ENCODE results near the gene APC. TPM values are rescaled to one million over a fixed set of nuclear protein-coding genes. Genes with fewer than 3 reads are reported as not detected.

APC gene
- total and polyA plus RNA-seq, 2 of the 8 experiments (the other 6 are each of a cell fraction or from before 2014, with no cell fraction given) = 6.8 to 41.9 TPM

- H2BK20ac ChIP-seq (ENCODE audit: low read length) = no peak overlapping the region
- H3K9me3 ChIP-seq (ENCODE audit: insufficient read depth in 2 of 2, low read depth in 1 of 2, low read length in 1 of 2) = peaks cover 0 to 3% of the 10 kb centered on the region in 2 experiments; a peak in 1 of 4 replicates
- H4K5ac ChIP-seq (ENCODE audit: insufficient read length, low read depth, low read length) = no peak overlapping the region
- FAIRE-seq (no peak), DNase-seq (ENCODE audit: low read depth in 1 of 2, low spot score in 2 of 2) (no peak)
- no peak overlapping the region for H3K27ac ChIP-seq (ENCODE audit: low read depth, low read length)
- WGBS, 2 experiments (ENCODE audit: extremely low coverage in 1 of 2, insufficient coverage in 1 of 2, insufficient read length in 1 of 2, insufficient replicate concordance in 2 of 2, low coverage in 1 of 2, low lambda C conversion rate in 2 of 2, missing lambda C conversion rate in 1 of 2) = 100% methylated on average over 1 of the region's 1 CpG; no CpG with 5 or more reads in 1 of the 2 experiments
- no peaks in the 10 kb centered on the region; the same call in 1 of the 2 replicates for H3K23me2 ChIP-seq (ENCODE audit: low read depth, low read length)
- CTCF ChIA-PET (ENCODE audit: partially characterized antibody) = interaction anchor here (1.0 to 1.5 kb wide), 2 partner anchors 15 to 237 kb away, joined by 3 to 4 read pairs; no protein-coding TSS in a partner anchor
- H3K14ac ChIP-seq (ENCODE audit: insufficient read length) = no peak overlapping the region
- no peak overlapping the region for H4K8ac ChIP-seq (ENCODE audit: extremely low read depth, insufficient read depth, low read length)
- H3K4ac ChIP-seq (replicated peaks; ENCODE audit: insufficient read length, low read depth, low read length) = no peak overlapping the region
- H2BK15ac ChIP-seq (ENCODE audit: low read length) = no peak overlapping the region
- no peak overlapping the region for H2BK120ac ChIP-seq (replicated peaks; ENCODE audit: low read depth, low read length)
- H3K56ac ChIP-seq (replicated peaks; ENCODE audit: insufficient read length, low read depth, low read length) = no peak overlapping the region
- H2BK5ac ChIP-seq (ENCODE audit: low read depth, low read length) = no peak overlapping the region
- no peak overlapping the region for H4K91ac ChIP-seq (replicated peaks; ENCODE audit: insufficient read length, low read length)
- no peak overlapping the region for H2BK12ac ChIP-seq (ENCODE audit: low read depth, low read length)
- no peak overlapping the region for H2AFZ ChIP-seq (ENCODE audit: low read length)
- H3K9ac ChIP-seq (replicated peaks in 1 of 4; ENCODE audit: extremely low read depth in 1 of 4, low read depth in 3 of 4, low read length in 3 of 4) = no peak overlapping the region
- no peak overlapping the region for H3K18ac ChIP-seq (ENCODE audit: extremely low read depth, low read length)
- H3K79me2 ChIP-seq (ENCODE audit: control insufficient read depth in 1 of 2, insufficient read depth in 2 of 2, low read length in 2 of 2) = peaks cover 0 to 72% of the 10 kb centered on the region in 2 experiments; a peak in 2 of 4 replicates
- H3K4me2 ChIP-seq (ENCODE audit: insufficient read depth in 1 of 2, low read depth in 2 of 2, low read length in 2 of 2) = no peak overlapping the region
- H2AK5ac ChIP-seq (ENCODE audit: low read depth, low read length) = no peak overlapping the region
- no peaks in the 10 kb centered on the region for H4K20me1 ChIP-seq (replicated peaks in 1 of 2; ENCODE audit: control insufficient read depth in 1 of 2, insufficient read depth in 2 of 2, low read length in 2 of 2)
- POLR2A ChIA-PET (ENCODE audit: partially characterized antibody) = interaction anchor here (0.8 kb wide), 1 partner anchor 9 kb away, joined by 3 read pairs; no protein-coding TSS in a partner anchor
- no peak overlapping the region for H3K23ac ChIP-seq (ENCODE audit: insufficient read length)
- no peak overlapping the region for H3K4me3 ChIP-seq (ENCODE audit: extremely low read depth in 1 of 4, insufficient read depth in 2 of 4, low read depth in 3 of 4, low read length in 4 of 4)
- no peaks in the 10 kb centered on the region for H3K36me3 ChIP-seq (ENCODE audit: control insufficient read depth in 2 of 4, insufficient read depth in 4 of 4, low read length in 3 of 4)
- peaks cover 4% of the 10 kb centered on the region for H3K79me1 ChIP-seq (ENCODE audit: low read depth, low read length)
- H3K27me3 ChIP-seq (replicated peaks in 1 of 4; ENCODE audit: control insufficient read depth in 3 of 4, extremely low read depth in 1 of 4, insufficient read depth in 3 of 4, low read length in 3 of 4) = no peaks in the 10 kb centered on the region
- no peaks in the 10 kb centered on the region for H3K4me1 ChIP-seq (replicated peaks in 1 of 4; ENCODE audit: control insufficient read depth in 3 of 4, insufficient read depth in 4 of 4, low read length in 3 of 4)
- TF ChIP-seq SUZ12 (IDR thresholded peaks at IDR 0.05; ENCODE audit: low read length) = no peak
- TF ChIP-seq SP2 (IDR thresholded peaks at IDR 0.05; ENCODE audit: low read length) = no peak
- no peak for TF ChIP-seq ASH2L (IDR thresholded peaks at IDR 0.05; ENCODE audit: low read length)
- no peak for TF ChIP-seq CTCF (IDR thresholded peaks at IDR 0.05; ENCODE audit: control extremely low read depth in 1 of 3, insufficient read depth in 1 of 3, low read depth in 1 of 3, low read length in 3 of 3)
- no peak for TF ChIP-seq USF2 (IDR thresholded peaks at IDR 0.05; ENCODE audit: low read length)
- no peak for TF ChIP-seq RAD21 (IDR thresholded peaks at IDR 0.05 in 1 of 2, conservative IDR thresholded peaks at IDR 0.05 in 1 of 2; ENCODE audit: low read depth in 2 of 2, low read length in 2 of 2)
- no peak for TF ChIP-seq POLR2A (IDR thresholded peaks at IDR 0.05; ENCODE audit: control extremely low read depth in 1 of 2, low read depth in 2 of 2, low read length in 2 of 2)
- TF ChIP-seq BCL11A (IDR thresholded peaks at IDR 0.05; ENCODE audit: low read depth in 2 of 2, low read length in 2 of 2) = no peak
- TF ChIP-seq TCF12 (IDR thresholded peaks at IDR 0.05; ENCODE audit: low read depth, low read length) = no peak
- no peak for TF ChIP-seq HDAC6 (IDR thresholded peaks at IDR 0.05; ENCODE audit: low read depth, low read length)
These were observed 8.1 kb upstream of the APC start for GRCh38 chr5:112729630-112730029.
